WTC11 (cell line): ENCODE data around the gene PMEPA1. TPM values are rescaled to one million over a fixed set of nuclear protein-coding genes. Genes with fewer than 3 reads are reported as not detected.

Experiments
- ATAC-seq: fragments of 200-7000 bp; cut with Tn5 transposase; 2 replicates; pipeline ENCODE4 v1.10.0; 2021; ENCODE audit warnings: mild to moderate bottlenecking, moderate library complexity
- CTCF ChIA-PET: fragments of 300-600 bp; sonication (Branson Sonifier 250); formaldehyde crosslinking; loops from one replicate; lab custom pipeline; 2021; ENCODE audit warnings: antibody characterized with exemption; lab: Charles Lee
- POLR2A ChIA-PET: fragments of 350-600 bp; sonication (Branson Sonifier 250); formaldehyde crosslinking; loops from one replicate; lab custom pipeline; 2021; ENCODE audit warnings: antibody characterized with exemption; lab: Charles Lee
- DNase-seq: peaks from one replicate; pipeline ENCODE4 v3.0.0; 2021; ENCODE audit warnings: low spot score
- H3K27ac Mint-ChIP-seq: 2 replicates; pipeline ENCODE4 v1.8.0; 2021; ENCODE audit warnings: mixed read lengths
- H3K27me3 Mint-ChIP-seq: 2 replicates; pipeline ENCODE4 v1.8.0; 2021; ENCODE audit warnings: low read depth, mild to moderate bottlenecking, moderate library complexity, mixed read lengths
- H3K36me3 Mint-ChIP-seq: 2 replicates; pipeline ENCODE4 v1.8.0; 2021; ENCODE audit warnings: mixed read lengths
- H3K4me1 Mint-ChIP-seq: 2 replicates; pipeline ENCODE4 v1.8.0; 2022; ENCODE audit warnings: mixed read lengths
- H3K4me3 Mint-ChIP-seq: 2 replicates; pipeline ENCODE4 v1.8.0; 2021; ENCODE audit warnings: mild to moderate bottlenecking, moderate library complexity, mixed read lengths
- H3K9me3 Mint-ChIP-seq: 2 replicates; pipeline ENCODE4 v1.8.0; 2021; ENCODE audit warnings: mixed read lengths
- ATF1 ChIP-seq: sonication (generic); formaldehyde crosslinking; IDR thresholded peaks from 2 replicates; pipeline ENCODE4 v1.8.1; 2023; ENCODE audit warnings: mild to moderate bottlenecking, moderate library complexity, missing genetic modification reagents
- CREB1 ChIP-seq: sonication (generic); formaldehyde crosslinking; IDR thresholded peaks from 2 replicates; pipeline ENCODE4 v1.8.0; 2023; ENCODE audit warnings: mild to moderate bottlenecking, missing genetic modification reagents
- FOXJ3 ChIP-seq: sonication (generic); formaldehyde crosslinking; IDR thresholded peaks from 2 replicates; pipeline ENCODE4 v1.9.0; 2021; ENCODE audit warnings: missing genetic modification reagents, mild to moderate bottlenecking, borderline replicate concordance
- GABPB1 ChIP-seq: sonication (generic); formaldehyde crosslinking; IDR thresholded peaks from 2 replicates; pipeline ENCODE4 v1.8.1; 2023; ENCODE audit warnings: mild to moderate bottlenecking, missing genetic modification reagents
- JUN ChIP-seq: sonication (generic); formaldehyde crosslinking; IDR thresholded peaks from 2 replicates; pipeline ENCODE4 v1.8.0; 2023; ENCODE audit warnings: mild to moderate bottlenecking, missing genetic modification reagents
- NR1H2 ChIP-seq: sonication (generic); formaldehyde crosslinking; IDR thresholded peaks from 2 replicates; pipeline ENCODE4 v1.9.0; 2021; ENCODE audit warnings: mild to moderate bottlenecking, moderate library complexity, missing genetic modification reagents
- NR2C2 ChIP-seq: sonication (generic); formaldehyde crosslinking; IDR thresholded peaks from 2 replicates; pipeline ENCODE4 v1.8.0; 2022; ENCODE audit warnings: mild to moderate bottlenecking, missing genetic modification reagents
- ZNF416 ChIP-seq: fragments of 250-450 bp; sonication (Bioruptor Pico); IDR thresholded peaks from 2 replicates; pipeline ENCODE4 v1.9.0; 2021; ENCODE audit warnings: mild to moderate bottlenecking, inconsistent platforms
- total RNA-seq: library from RNA; stranded (reverse); gene quantifications from 3 replicates; pipeline ENCODE4 v1.2.3, GENCODE V29; 2021
- TF ChIP-seq, protein P1 (sequence below): fragments of 200-600 bp; IDR thresholded peaks from 2 replicates; pipeline ENCODE4 v1.8.0; 2022; ENCODE audit warnings: antibody characterized with exemption
- TF ChIP-seq, protein P2 (sequence below): sonication (generic); formaldehyde crosslinking; IDR thresholded peaks from 2 replicates; pipeline ENCODE4 v1.8.0; 2022; ENCODE audit warnings: mild to moderate bottlenecking, missing genetic modification reagents
- TF ChIP-seq, protein P3 (sequence below): sonication (generic); formaldehyde crosslinking; IDR thresholded peaks from 2 replicates; pipeline ENCODE4 v1.8.1; 2023; ENCODE audit warnings: mild to moderate bottlenecking, moderate library complexity, missing genetic modification reagents
- TF ChIP-seq, protein P4 (sequence below): sonication (generic); formaldehyde crosslinking; IDR thresholded peaks from 2 replicates; pipeline ENCODE4 v1.8.0; 2022; ENCODE audit warnings: mild to moderate bottlenecking, missing genetic modification reagents
- TF ChIP-seq, protein P5 (sequence below): sonication (generic); formaldehyde crosslinking; IDR thresholded peaks from 2 replicates; pipeline ENCODE4 v1.8.1; 2022; ENCODE audit warnings: low read depth, mild to moderate bottlenecking, moderate library complexity, missing genetic modification reagents, borderline replicate concordance
- TF ChIP-seq, protein P6 (sequence below): sonication (generic); formaldehyde crosslinking; IDR thresholded peaks from 2 replicates; pipeline ENCODE4 v1.8.0; 2023; ENCODE audit warnings: missing genetic modification reagents
- TF ChIP-seq, protein P7 (sequence below): fragments of 250-450 bp; sonication (Bioruptor Pico); IDR thresholded peaks from 2 replicates; pipeline ENCODE4 v1.9.0; 2021; ENCODE audit warnings: moderate library complexity, mild to moderate bottlenecking, inconsistent platforms, borderline replicate concordance
- TF ChIP-seq, protein P8 (sequence below): sonication (generic); formaldehyde crosslinking; conservative IDR thresholded peaks from 2 replicates; pipeline ENCODE4 v1.8.1; 2022; ENCODE audit warnings: mild to moderate bottlenecking, missing genetic modification reagents
- TF ChIP-seq, protein P9 (sequence below): fragments of 250-450 bp; sonication (Bioruptor Pico); conservative IDR thresholded peaks from 2 replicates; pipeline ENCODE4 v1.9.0; 2021; ENCODE audit warnings: mild to moderate bottlenecking

Gene PMEPA1
- total RNA-seq, 1 experiment from 2014 or later, result 40.6 TPM

DNA sequence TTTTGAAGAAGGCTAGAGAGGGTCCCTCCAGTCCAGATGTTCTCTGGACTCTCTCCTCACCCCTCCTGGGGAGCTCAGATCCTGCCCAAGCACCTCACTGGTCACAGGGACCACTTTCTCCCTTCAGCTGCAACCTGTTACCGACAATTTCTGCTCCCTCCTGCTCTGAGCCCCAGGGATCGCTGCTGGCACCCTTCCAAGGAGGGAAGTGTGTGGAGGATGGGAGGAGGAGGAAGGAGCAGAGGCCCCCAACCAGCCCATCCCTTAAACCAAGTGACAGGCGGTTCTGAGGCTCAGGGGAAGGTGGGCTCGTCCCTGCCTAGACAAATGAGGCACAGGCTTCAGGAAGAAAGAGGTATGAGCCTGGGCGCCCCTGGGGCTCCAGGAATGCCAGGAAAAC is 13.9 kb downstream of the PMEPA1 start (continued):
- TF ChIP-seq, protein P1, sequence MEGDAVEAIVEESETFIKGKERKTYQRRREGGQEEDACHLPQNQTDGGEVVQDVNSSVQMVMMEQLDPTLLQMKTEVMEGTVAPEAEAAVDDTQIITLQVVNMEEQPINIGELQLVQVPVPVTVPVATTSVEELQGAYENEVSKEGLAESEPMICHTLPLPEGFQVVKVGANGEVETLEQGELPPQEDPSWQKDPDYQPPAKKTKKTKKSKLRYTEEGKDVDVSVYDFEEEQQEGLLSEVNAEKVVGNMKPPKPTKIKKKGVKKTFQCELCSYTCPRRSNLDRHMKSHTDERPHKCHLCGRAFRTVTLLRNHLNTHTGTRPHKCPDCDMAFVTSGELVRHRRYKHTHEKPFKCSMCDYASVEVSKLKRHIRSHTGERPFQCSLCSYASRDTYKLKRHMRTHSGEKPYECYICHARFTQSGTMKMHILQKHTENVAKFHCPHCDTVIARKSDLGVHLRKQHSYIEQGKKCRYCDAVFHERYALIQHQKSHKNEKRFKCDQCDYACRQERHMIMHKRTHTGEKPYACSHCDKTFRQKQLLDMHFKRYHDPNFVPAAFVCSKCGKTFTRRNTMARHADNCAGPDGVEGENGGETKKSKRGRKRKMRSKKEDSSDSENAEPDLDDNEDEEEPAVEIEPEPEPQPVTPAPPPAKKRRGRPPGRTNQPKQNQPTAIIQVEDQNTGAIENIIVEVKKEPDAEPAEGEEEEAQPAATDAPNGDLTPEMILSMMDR, result no peak

DNA sequence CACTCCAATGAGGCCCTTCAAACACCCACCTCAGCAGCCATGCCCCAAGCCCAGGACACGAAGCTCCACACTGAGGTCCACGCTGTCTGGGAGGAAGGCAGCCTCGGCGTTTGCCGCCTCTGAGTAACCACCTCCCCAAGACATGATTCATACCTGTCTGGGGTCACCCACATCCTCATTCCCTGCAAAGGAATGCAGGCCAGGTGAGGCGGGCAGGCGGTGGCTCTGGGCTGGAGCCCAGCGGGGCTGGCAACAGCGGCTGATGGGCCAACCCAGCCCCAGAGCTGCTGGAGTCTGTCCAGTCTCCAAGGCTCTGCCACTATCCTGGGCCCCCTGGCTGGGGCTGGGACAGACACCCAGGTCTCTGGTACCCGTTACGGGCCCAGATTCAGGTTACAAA is 14.8 kb downstream of the PMEPA1 start:
- ATAC-seq (no peak), DNase-seq (no peak)
- CTCF ChIA-PET, result interaction anchor here (1.0 to 3.0 kb wide), 4 partner anchors 11 to 154 kb away, joined by 3 to 9 read pairs (median 5); no protein-coding TSS in a partner anchor
- no peaks in the 10 kb centered on the region for H3K27me3 Mint-ChIP-seq
- no peaks in the 10 kb centered on the region for H3K9me3 Mint-ChIP-seq
- H3K36me3 Mint-ChIP-seq, result no peaks in the 10 kb centered on the region
- TF ChIP-seq, protein P2, sequence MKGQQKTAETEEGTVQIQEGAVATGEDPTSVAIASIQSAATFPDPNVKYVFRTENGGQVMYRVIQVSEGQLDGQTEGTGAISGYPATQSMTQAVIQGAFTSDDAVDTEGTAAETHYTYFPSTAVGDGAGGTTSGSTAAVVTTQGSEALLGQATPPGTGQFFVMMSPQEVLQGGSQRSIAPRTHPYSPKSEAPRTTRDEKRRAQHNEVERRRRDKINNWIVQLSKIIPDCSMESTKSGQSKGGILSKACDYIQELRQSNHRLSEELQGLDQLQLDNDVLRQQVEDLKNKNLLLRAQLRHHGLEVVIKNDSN, result no peak
- TF ChIP-seq, protein P3, sequence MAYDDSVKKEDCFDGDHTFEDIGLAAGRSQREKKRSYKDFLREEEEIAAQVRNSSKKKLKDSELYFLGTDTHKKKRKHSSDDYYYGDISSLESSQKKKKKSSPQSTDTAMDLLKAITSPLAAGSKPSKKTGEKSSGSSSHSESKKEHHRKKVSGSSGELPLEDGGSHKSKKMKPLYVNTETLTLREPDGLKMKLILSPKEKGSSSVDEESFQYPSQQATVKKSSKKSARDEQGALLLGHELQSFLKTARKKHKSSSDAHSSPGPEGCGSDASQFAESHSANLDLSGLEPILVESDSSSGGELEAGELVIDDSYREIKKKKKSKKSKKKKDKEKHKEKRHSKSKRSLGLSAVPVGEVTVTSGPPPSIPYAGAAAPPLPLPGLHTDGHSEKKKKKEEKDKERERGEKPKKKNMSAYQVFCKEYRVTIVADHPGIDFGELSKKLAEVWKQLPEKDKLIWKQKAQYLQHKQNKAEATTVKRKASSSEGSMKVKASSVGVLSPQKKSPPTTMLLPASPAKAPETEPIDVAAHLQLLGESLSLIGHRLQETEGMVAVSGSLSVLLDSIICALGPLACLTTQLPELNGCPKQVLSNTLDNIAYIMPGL, result no peak
- TF ChIP-seq FOXJ3 (CRISPR knock-in tag) (no peak), GABPB1 (no peak)
- TF ChIP-seq, protein P4, sequence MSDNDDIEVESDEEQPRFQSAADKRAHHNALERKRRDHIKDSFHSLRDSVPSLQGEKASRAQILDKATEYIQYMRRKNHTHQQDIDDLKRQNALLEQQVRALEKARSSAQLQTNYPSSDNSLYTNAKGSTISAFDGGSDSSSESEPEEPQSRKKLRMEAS, result no peak
- TF ChIP-seq, protein P5, sequence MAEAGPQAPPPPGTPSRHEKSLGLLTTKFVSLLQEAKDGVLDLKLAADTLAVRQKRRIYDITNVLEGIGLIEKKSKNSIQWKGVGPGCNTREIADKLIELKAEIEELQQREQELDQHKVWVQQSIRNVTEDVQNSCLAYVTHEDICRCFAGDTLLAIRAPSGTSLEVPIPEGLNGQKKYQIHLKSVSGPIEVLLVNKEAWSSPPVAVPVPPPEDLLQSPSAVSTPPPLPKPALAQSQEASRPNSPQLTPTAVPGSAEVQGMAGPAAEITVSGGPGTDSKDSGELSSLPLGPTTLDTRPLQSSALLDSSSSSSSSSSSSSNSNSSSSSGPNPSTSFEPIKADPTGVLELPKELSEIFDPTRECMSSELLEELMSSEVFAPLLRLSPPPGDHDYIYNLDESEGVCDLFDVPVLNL, result no peak
- no peak overlapping the region for H3K4me3 Mint-ChIP-seq
- POLR2A ChIA-PET, result interaction anchor here (2.0 kb wide), 1 partner anchor 15 kb away, joined by 8 read pairs; the partner anchor contains the start of gene PMEPA1
- H3K27ac Mint-ChIP-seq, result peak overlapping the region; percentile 84
- H3K4me1 Mint-ChIP-seq, result peaks cover 88% of the 10 kb centered on the region

DNA sequence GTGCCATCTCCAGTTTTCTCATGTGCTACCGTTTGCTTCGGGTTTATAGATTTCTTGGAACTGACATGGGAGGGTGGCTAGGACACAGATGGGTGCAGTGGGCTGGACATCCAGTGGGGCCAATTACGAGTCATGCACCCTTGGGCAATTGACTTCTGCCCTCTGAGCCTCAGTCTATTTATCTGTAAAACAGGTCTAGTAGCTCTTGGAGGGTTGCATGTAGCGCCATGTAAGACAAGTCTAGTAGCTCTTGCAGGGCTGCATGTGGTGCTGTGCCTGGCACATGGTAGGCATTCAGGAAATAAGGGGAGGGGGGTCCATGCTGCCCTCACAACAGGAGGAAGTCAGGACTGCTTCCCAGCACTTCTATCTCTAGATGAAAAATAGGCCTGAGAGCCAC is 15.3 kb downstream of the PMEPA1 start:
- Mint-ChIP-seq H3K27ac (peak overlapping the region; percentile 84), H3K27me3 (no peaks in the 10 kb centered on the region), H3K36me3 (no peaks in the 10 kb centered on the region), H3K4me1 (peaks cover 87% of the 10 kb centered on the region), H3K9me3 (no peaks in the 10 kb centered on the region), H3K4me3 (no peak overlapping the region)
- TF ChIP-seq ATF1, result no peak
- TF ChIP-seq, protein P6, sequence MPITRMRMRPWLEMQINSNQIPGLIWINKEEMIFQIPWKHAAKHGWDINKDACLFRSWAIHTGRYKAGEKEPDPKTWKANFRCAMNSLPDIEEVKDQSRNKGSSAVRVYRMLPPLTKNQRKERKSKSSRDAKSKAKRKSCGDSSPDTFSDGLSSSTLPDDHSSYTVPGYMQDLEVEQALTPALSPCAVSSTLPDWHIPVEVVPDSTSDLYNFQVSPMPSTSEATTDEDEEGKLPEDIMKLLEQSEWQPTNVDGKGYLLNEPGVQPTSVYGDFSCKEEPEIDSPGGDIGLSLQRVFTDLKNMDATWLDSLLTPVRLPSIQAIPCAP, result no peak
- no peak for TF ChIP-seq ZNF416 (CRISPR knock-in tag)
- TF ChIP-seq JUN (CRISPR knock-in tag), result no peak
- TF ChIP-seq NR1H2 (CRISPR knock-in tag), result no peak
- ChIA-PET CTCF (interaction anchor here (0.7 to 3.0 kb wide), 11 partner anchors 8 to 213 kb away, joined by 3 to 9 read pairs (median 4); no protein-coding TSS in a partner anchor), POLR2A (interaction anchor here (2.0 kb wide), 1 partner anchor 16 kb away, joined by 8 read pairs; the partner anchor contains the start of gene PMEPA1)
- DNase-seq, result no peak
- no peak for ATAC-seq

DNA sequence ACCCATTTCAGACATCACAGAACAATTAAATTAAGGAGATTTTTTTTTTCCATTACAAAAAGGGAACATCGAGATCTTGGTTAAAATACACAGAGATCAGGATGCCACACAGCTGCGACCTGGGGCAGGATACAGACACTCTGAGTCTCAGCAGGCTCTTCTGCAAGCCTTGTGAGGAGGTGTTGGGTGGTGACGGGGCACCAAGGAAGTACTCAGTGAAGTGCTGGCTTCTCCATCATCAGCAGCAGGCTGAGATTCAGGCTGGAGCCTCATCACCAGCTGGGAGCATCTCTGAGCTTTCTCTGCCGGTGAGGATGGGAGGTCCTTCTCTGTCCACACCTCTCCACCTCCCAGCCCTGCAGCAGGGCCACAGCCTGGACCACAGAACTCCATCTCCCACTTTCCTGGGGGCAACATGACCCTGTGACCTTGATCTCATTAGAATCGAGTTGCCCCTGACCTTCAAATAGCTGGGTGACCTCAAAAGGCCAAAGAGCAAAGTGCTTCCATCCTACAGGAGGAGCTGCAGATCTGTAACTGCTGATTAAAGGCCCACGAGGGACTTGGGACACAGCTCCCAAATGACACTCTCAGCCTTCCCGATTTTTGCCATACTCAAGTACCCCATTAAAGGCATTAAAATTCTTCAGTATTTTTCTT is 16.0 kb downstream of the PMEPA1 start:
- no peaks in the 10 kb centered on the region for H3K36me3 Mint-ChIP-seq
- no peaks in the 10 kb centered on the region for H3K9me3 Mint-ChIP-seq
- no peak overlapping the region for H3K4me3 Mint-ChIP-seq
- ChIA-PET CTCF (interaction anchor here (0.7 to 3.0 kb wide), 16 partner anchors 9 to 486 kb away, joined by 3 to 9 read pairs (median 4); partner anchors contain the start of gene PMEPA1), POLR2A (interaction anchor here (2.0 kb wide), 1 partner anchor 16 kb away, joined by 8 read pairs; the partner anchor contains the start of gene PMEPA1)
- H3K27me3 Mint-ChIP-seq, result no peaks in the 10 kb centered on the region
- H3K4me1 Mint-ChIP-seq, result peaks cover 85% of the 10 kb centered on the region
- ATAC-seq (no peak), DNase-seq (no peak)
- peak overlapping the region; percentile 84; the same call in 1 of the 2 replicates for H3K27ac Mint-ChIP-seq
- TF ChIP-seq, protein P7, sequence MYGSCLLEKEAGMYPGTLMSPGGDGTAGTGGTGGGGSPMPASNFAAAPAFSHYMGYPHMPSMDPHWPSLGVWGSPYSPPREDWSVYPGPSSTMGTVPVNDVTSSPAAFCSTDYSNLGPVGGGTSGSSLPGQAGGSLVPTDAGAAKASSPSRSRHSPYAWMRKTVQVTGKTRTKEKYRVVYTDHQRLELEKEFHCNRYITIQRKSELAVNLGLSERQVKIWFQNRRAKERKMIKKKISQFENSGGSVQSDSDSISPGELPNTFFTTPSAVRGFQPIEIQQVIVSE (CRISPR knock-in tag), result no peak
- TF ChIP-seq CREB1 (CRISPR knock-in tag), result no peak
- TF ChIP-seq, protein P8, sequence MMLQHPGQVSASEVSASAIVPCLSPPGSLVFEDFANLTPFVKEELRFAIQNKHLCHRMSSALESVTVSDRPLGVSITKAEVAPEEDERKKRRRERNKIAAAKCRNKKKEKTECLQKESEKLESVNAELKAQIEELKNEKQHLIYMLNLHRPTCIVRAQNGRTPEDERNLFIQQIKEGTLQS (CRISPR knock-in tag), result no peak
- TF ChIP-seq, protein P9, sequence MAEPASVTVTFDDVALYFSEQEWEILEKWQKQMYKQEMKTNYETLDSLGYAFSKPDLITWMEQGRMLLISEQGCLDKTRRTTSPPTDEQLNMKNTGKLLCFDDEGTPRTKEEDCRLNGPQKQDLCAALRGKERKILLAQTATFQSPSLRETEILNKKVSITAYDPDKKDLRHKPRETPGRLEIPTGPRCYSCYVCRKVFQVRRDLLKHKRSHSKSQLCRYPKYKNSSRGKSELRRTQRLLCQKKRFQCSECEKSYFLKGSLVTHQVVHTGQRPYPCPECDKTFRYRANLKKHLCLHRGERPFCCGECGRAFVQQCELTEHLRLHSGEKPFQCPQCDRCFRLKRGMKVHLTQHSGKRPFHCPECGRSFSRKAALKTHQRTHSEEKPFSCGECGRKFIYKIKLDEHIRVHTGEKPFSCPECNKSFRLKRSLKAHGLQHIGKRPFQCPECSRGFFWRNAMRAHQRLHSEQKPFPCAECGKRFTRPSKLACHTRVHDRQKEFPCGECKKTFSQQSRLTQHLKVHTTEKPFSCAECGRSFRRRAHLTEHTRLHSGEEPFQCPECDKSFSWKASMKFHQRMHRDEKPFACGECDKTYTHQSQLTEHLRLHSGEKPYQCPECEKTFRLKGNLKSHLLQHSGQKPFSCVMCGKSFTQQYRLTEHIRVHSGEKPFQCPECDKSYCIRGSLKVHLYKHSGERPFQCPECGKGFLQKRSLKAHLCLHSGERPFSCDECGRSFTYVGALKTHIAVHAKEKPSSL (CRISPR knock-in tag), result no peak
- no peak for TF ChIP-seq NR2C2 (CRISPR knock-in tag)
